HT1080 (cell line): Measurements from ENCODE around the gene SASS6. TPM values are rescaled to one million over a fixed set of nuclear protein-coding genes. Genes with fewer than 3 reads are reported as not detected.
"Not testable (repeated sequence)": the region's sequence is repeated elsewhere in the genome, so short reads cannot be mapped to it uniquely, and the experiment has no call there.

Experiments used
- DNase-seq: peaks from one replicate; pipeline ENCODE4 v3.0.0-alpha.2; 2015; ENCODE audit warnings: low read depth
- small RNA-seq: library from RNA; depleted of rRNA; stranded (forward); fragments of <200 nt; gene quantifications from one replicate; pipeline ENCODE3, GENCODE V24; 2014
- total RNA-seq: library from RNA; depleted of rRNA; stranded (reverse); fragments of >200 nt; shearing (Covaris generic); gene quantifications from 2 replicates; pipeline ENCODE4 v1.2.3, GENCODE V29; 2014; rRNA removed

The SASS6 gene
- total RNA-seq, 1 experiment from 2014 or later: 12.1 TPM

DNA sequence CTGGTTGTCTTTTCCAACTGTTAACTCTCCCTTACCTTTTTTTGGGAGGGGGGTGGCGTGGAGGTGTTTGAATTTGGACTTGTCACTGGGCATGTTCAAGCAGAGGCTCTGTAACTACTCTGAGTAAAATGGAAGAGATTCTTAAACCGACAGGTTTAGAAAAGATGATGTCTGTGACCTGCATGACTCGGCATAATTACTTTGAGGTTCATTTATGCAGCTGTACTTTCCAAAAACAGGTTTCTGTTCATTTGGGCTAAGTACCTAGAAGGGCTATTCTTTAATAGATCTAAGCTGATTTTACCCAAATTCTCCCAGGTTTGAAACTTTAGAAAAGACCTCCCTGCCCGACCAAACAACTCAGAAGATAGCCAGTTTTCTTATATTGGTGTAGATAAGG, 82.6 kb downstream of the SASS6 start:
- no peak for DNase-seq

DNA sequence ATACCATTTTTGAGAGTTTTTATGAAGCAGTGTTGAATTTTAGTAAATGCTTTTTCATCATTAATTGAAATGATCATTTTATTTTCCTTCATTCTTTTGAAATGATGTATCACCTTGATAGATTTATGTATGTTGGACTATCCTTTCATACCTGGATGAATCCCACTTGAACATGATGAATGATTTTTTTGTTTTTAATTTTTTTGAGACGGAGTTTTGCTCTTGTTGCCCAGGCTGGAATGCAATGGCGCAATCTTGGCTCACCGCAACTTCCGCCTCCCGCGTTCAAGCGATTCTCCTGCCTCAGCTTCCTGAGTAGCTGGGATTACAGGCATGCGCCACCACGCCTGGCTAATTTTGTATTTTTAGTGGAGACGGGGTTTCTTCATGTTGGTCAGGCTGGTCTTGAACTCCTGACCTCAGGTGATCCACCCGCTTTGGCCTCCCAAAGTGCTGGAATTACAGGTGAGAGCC, 85.5 kb downstream of the SASS6 start:
- not testable (repeated sequence) for DNase-seq

DNA sequence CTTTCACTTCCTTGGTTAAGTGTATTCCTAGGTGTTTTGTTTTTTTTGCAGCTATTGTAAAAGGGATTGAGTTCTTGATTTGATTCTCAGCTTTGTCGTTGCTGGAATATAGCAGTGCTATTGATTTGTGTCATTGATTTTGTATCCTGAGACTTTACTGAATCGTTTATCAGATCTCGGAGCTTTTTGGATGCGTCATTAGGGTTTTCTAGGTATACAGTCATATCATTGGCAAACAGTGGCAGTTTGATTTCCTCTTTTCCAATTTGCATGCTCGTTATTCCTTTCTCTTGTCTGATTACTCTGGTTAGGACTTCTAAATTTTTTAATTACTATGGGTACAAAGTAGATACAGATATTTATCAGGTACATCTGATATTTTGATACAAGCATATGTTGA, 87.5 kb downstream of the SASS6 start:
- no peak for DNase-seq

DNA sequence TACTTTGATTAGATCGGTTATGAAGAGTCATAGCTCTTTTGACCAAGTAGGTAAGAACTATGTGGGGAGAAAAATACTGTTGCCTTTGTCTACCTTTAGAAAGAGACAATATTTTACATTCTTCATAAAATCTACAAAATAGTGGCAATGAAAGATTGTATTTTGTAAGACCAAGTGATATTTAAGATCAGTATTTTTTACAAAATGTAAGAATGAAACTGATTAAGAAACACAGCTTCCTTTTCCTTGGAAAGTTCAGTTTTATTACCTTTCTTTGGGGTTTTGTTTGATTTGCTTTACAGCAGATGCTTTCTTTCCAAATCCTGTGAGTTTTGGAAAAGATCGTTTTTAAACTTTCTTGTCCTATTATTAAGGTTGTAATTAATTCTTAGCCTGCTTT, 93.1 kb downstream of the SASS6 start:
- no peak for DNase-seq

DNA sequence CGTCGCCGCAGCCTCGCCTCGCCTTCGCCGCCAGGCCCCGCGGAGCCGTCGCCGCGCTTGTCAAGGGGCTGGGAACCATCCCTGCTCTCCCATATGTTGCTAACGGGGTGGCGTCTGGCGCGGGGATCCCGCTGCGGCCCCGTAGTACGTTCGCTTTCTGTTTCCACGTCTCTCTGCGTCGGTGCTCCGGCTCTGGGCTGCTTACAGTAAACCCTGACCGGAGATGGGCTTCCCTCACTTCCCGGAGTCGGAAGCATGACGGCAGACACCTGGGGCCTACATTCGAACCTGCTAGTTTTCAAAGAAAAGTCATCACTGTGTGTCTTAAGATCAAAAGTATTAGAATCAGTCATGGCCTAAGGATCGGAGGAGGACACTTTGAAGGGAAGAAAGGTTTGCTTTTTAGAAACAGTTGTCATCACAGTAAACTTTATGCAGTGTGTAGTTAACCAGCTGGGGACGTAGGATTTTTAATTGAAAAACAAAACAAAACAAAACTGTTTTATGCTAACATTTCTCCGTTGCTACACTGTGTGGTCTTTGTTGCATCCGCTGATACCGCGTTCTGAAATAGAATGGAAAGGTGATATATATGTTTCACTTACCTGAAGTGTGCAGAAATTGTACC, 94.0 kb downstream of the SASS6 start:
- DNase-seq: peak; percentile 49

DNA sequence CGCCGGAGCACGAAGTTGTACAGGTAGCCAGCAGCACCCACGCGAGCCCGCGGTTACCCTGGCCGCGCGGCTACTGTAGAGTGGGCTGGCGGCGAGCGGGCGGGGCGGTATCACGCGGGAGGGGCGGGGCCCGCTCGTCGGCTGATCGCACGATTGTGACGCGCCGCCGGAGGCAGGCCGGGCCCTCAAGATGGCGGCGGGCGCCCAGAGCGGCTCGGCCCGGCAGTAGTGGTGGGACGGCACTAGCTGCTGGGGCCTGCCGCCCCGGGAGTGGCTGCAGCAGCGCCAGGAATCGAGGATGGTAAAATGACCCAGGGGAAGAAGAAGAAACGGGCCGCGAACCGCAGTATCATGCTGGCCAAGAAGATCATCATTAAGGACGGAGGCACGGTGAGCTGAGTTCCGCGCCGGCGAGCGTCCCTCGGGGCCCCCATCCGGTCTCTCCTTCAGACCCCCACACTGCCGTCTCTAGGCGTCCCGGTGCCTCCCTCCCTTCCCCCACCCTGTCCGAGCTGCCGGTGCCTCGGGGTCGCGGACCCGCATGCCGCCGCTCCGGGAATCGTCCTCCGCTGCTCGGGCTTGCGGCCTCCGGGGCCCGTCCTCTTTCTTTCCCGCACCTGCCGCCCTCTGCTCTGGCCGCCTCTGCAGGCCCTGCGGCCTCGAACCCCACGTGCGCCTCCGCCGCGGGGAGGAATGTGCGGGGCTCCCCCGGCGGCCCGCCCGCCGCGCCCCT, 94.6 kb downstream of the SASS6 start:
- peak; percentile 75 for DNase-seq

DNA sequence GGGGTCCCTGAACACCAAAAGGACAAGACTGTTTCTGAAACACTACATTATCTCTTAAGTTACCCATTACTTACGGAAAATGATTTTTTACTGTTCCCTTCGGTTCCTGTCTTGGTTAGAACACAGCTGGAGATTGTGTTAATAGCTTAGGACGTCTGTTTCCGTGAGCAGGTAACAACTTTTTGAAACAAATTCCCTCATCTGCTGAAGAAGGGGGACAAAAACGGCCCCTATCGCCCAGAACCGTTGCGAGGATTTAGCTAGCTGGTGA, 95.1 kb downstream of the SASS6 start:
- no peak for DNase-seq

DNA sequence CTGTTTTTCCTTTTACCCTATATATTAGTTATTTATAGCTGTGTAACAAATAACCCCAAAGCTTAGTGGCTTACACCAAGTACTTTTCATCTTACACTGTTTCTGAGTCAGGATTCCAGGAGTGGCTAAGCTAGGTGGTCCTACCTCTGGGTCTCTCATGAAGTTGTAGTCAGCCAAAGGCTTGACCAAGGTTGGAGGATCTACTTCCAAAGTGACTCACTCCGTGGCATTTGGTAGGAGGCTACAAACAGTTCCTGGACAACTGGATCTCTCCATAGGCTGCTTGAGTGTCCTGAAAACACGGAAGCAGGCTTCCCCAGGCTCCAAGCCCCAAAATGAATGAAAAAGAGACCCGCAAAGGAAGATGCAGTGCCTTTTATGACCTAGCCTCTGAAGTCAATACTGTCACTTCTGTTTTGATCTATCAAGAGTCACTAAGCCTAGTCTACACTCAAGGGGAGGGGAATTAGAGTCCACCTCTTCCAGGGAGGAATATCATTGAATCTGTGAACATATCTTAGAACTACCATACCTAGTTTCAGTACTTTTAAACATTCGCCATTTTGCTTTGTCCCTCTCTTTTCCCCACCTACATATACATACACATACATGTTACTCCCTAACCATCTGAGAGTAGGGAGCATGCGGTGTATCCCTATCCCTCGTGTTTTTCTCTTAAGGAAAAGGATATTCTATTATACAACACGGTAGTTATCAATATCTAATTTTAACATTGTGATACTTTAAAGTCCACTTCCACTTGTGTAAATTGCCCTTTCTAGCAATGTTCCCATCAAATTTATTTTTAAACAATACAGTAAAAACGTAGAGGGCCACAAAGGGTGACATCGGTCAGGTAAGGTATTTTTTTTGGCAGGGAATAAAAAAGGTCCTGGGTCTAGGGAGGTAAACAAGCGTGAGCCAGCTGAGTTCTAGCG, 95.7 kb downstream of the SASS6 start:
- peak; percentile 74 for DNase-seq

DNA sequence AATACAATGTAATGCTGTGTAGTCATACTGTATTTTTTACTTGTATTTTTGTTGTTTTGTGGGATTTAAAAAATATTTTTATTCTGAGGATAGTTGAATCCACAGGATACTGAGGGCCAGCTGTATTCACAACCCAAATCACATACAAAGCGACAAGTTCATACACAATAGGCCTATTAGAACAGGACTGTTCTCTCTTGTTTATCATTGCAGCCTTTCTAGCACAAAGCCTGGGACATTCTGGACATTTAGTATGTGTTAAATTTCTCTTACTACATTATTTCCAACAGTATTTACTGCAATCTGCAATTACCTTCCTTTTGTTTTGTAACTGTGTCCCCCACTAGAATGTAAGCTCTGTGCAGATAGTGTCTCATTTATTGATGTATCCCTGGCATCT, 97.5 kb downstream of the SASS6 start:
- no peak for DNase-seq

DNA sequence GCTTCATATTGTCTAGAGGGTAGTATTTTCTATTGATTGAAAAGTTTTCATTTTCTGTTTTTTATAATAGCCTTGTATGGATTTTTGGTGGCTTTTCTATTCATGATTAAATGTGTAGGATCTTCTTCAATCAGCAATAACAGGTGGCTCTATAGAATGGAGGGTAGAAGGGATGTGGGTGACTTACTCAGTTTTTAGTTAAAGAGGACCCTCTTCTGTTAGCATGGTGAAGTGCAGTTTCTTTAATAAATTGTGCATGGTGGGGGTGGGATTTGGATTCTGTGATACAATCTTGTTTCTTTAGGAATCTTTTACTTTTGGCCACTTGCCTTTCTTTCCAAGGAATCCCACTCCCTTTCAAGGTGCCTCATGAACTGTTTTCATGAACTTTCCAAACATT, 98.3 kb downstream of the SASS6 start:
- DNase-seq: peak; percentile 26

Small RNAs within 50 kb of the gene (small RNA-seq; reads per million reads assigned to genes)
- 0.11 reads per million for gene AC093019.1

Other genes starting within 250 kb of the SASS6 start
- gene SLC35A3, start 162.9 kb downstream of the SASS6 start, total RNA-seq: 27.6 and 31.0 TPM in 2 replicates
- gene TRMT13, start 233 bp upstream of the SASS6 start, total RNA-seq: 13.2 and 23.2 TPM in 2 replicates
- gene LRRC39, start 45.3 kb upstream of the SASS6 start, total RNA-seq: not detected in 2 replicates
- 1.8 and 2.8 TPM in 2 replicates for gene DBT, start 116.9 kb upstream of the SASS6 start, total RNA-seq
- 31.1 and 37.9 TPM in 2 replicates for gene RTCA, start 133.3 kb upstream of the SASS6 start, total RNA-seq
- 1.8 and 2.4 TPM in 2 replicates for gene CDC14A, start 219.6 kb upstream of the SASS6 start, total RNA-seq